Spleen (tissue), 11 donors: ENCODE measurements around the gene CPLANE1. TPM values are rescaled to one million over a fixed set of nuclear protein-coding genes. Genes with fewer than 3 reads are reported as not detected.

ENCODE experiments used
- DNase-seq: peaks from one replicate; pipeline ENCODE4 v3.0.0-alpha.2; 2020
- H3K27ac ChIP-seq, 8 donors: fragments of 200-600 bp; sonication (generic) in 7 of 8; 1 replicate in 4 of 8; 2 replicates in 4 of 8; pipeline versions ENCODE4 v1.5.0 to v1.8.0; 2016 to 2021; ENCODE audit warnings: inconsistent platforms in 4 of 8, mild to moderate bottlenecking in 4 of 8, moderate library complexity in 1 of 8
- H3K27me3 ChIP-seq, 7 donors: fragments of 200-600 bp; sonication (generic) in 6 of 7; replicated peaks in 1 of 7; 1 replicate in 4 of 7; 2 replicates in 3 of 7; pipeline versions ENCODE4 v1.5.0 to v1.8.0; 2016 to 2021; ENCODE audit warnings: inconsistent platforms in 3 of 7, mild to moderate bottlenecking in 1 of 7
- H3K36me3 ChIP-seq, 6 donors: fragments of 200-600 bp; sonication (generic) in 5 of 6; 1 replicate in 4 of 6; 2 replicates in 2 of 6; pipeline versions ENCODE4 v1.5.0 to v1.8.0; 2016 to 2021; ENCODE audit warnings: inconsistent platforms in 2 of 6
- H3K4me1 ChIP-seq, 6 donors: fragments of 200-600 bp; sonication (generic) in 5 of 6; 1 replicate in 3 of 6; 2 replicates in 3 of 6; pipeline versions ENCODE4 v1.5.0 to v1.8.0; 2016 to 2021; ENCODE audit warnings: inconsistent platforms in 3 of 6
- H3K4me3 ChIP-seq, 8 donors: fragments of 200-600 bp; sonication (generic) in 7 of 8; 1 replicate in 4 of 8; 2 replicates in 4 of 8; pipeline versions ENCODE4 v1.5.0 to v1.8.0; 2016 to 2021; ENCODE audit warnings: inconsistent platforms in 4 of 8, mild to moderate bottlenecking in 4 of 8, moderate library complexity in 2 of 8
- H3K9me3 ChIP-seq, 8 donors: fragments of 200-600 bp; sonication (generic) in 7 of 8; 1 replicate in 4 of 8; 2 replicates in 4 of 8; pipeline versions ENCODE4 v1.5.0 to v1.8.0; 2016 to 2021; ENCODE audit warnings: inconsistent platforms in 4 of 8
- POLR2A ChIP-seq, 3 donors: fragments of 450-650 bp; IDR thresholded peaks; one replicate each; pipeline ENCODE4 v1.5.1; 2017; ENCODE audit warnings: antibody characterized with exemption in 3 of 3, mild to moderate bottlenecking in 1 of 3
- POLR2AphosphoS5 ChIP-seq, 3 donors: sonication (generic); formaldehyde crosslinking; IDR thresholded peaks; one replicate each; pipeline ENCODE4 v1.5.1; 2017; ENCODE audit warnings: antibody characterized with exemption in 3 of 3
- WGBS, 5 donors: extraction: QIAGEN DNeasy Blood & Tissue Kit in 3 of 5; methylation state at CpG; one replicate each; pipeline versions ENCODE4 v1.1.5 to v1.1.7; 2013 to 2018; 5-methylcytosine and 5-hydroxymethylcytosine counted together
- intact Hi-C: fragments of 100-400 bp; cut with DNase I; formaldehyde crosslinking; loops from one replicate; pipeline ENCODE4 v1.15.0; 2023; ENCODE audit warnings: low total_unique reads
- polyA plus RNA-seq, 3 donors: library from polyadenylated mRNA; stranded (reverse); fragments of 200-250 nt; gene quantifications; one replicate each; pipeline ENCODE4 v1.2.1, GENCODE V29; 2013
- total RNA-seq, 7 donors: library from RNA; depleted of rRNA in 3 of 7; stranded (reverse); fragments of >200 nt in 3 of 7; fragmentation: NEBNext Ultra II Directional in 4 of 7; extraction: Animal tissue kit (Norgen Biotek cat#: 25700) in 4 of 7; gene quantifications; one replicate each; pipeline versions ENCODE4 v1.1.0 to v1.2.1, GENCODE V29; 2016 to 2021
- TF ChIP-seq, protein P1 (sequence below), 11 experiments: fragments of 200-600 bp in 7 of 11; fragments of 450-650 bp in 4 of 11; sonication (generic) in 4 of 11; IDR thresholded peaks in 8 of 11; conservative IDR thresholded peaks in 3 of 11; 1 replicate in 7 of 11; 2 replicates in 4 of 11; pipeline versions ENCODE4 v1.4.0 to v1.8.0; 2016 to 2021; ENCODE audit warnings: antibody characterized with exemption in 11 of 11, inconsistent platforms in 4 of 11, mild to moderate bottlenecking in 1 of 11
- donor health status: healthy with polysubstance abuse.
- donor health status: DM: no; HTN: no; CAD: no; lungs with moderate emphysema.
- donor health status: DM: no; HTN: no; CAD: no.
- donor health status: Bipolar disorder and iron deficiency.
- donor health status: healthy.
- donor health status: DM: no; HTN: no; CAD: no.
- donor health status: DM: yes; HTN: yes; CAD: no.

Gene CPLANE1
- total and polyA plus RNA-seq, 10 donors, result 1.2 to 31.7 (median 19.1) TPM

GRCh38 chr5:37248421-37248969, 681 bp downstream of the CPLANE1 start:
- intact Hi-C loops, result no loop called here
- H3K4me1 ChIP-seq, result peaks cover 8 to 43% (median 27%) of the 10 kb centered on the region in 6 donors
- peaks cover 0 to 4% (median 0%) of the 10 kb centered on the region in 6 donors for H3K36me3 ChIP-seq
- no peaks in the 10 kb centered on the region for H3K27me3 ChIP-seq
- H3K9me3 ChIP-seq, result peaks cover 0 to under 1% (median 0%) of the 10 kb centered on the region in 8 donors
- 9 to 12% (median 10%) methylated on average over 19 of the region's 19 CpGs for WGBS, 5 donors
- H3K27ac ChIP-seq, result peak overlapping the region; percentile 77 to 93 (median 85)
- peak overlapping the region; percentile 59 to 92 (median 69) for H3K4me3 ChIP-seq
- no peak for TF ChIP-seq POLR2AphosphoS5 (IDR thresholded peaks at IDR 0.05)
- TF ChIP-seq, protein P1, sequence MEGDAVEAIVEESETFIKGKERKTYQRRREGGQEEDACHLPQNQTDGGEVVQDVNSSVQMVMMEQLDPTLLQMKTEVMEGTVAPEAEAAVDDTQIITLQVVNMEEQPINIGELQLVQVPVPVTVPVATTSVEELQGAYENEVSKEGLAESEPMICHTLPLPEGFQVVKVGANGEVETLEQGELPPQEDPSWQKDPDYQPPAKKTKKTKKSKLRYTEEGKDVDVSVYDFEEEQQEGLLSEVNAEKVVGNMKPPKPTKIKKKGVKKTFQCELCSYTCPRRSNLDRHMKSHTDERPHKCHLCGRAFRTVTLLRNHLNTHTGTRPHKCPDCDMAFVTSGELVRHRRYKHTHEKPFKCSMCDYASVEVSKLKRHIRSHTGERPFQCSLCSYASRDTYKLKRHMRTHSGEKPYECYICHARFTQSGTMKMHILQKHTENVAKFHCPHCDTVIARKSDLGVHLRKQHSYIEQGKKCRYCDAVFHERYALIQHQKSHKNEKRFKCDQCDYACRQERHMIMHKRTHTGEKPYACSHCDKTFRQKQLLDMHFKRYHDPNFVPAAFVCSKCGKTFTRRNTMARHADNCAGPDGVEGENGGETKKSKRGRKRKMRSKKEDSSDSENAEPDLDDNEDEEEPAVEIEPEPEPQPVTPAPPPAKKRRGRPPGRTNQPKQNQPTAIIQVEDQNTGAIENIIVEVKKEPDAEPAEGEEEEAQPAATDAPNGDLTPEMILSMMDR (IDR thresholded peaks at IDR 0.05 in 8 of 11, conservative IDR thresholded peaks at IDR 0.05 in 3 of 11), result no peak
- no peak for TF ChIP-seq POLR2A (IDR thresholded peaks at IDR 0.05)
- DNase-seq, result no peak

GRCh38 chr5:37247496-37247895, 1.7 kb downstream of the CPLANE1 start:
- H3K27ac ChIP-seq, result no peak overlapping the region
- peaks cover 8 to 43% (median 27%) of the 10 kb centered on the region in 6 donors for H3K4me1 ChIP-seq
- no peak for TF ChIP-seq POLR2A (IDR thresholded peaks at IDR 0.05)
- TF ChIP-seq, protein P1 (IDR thresholded peaks at IDR 0.05 in 8 of 11, conservative IDR thresholded peaks at IDR 0.05 in 3 of 11), result no peak
- no peak for TF ChIP-seq POLR2AphosphoS5 (IDR thresholded peaks at IDR 0.05)
- intact Hi-C loops, result no loop called here
- no peaks in the 10 kb centered on the region for H3K27me3 ChIP-seq
- DNase-seq, result no peak
- H3K9me3 ChIP-seq, result no peaks in the 10 kb centered on the region
- peaks cover 0 to 8% (median 0%) of the 10 kb centered on the region in 6 donors for H3K36me3 ChIP-seq
- WGBS, 5 donors, result 93 to 96% (median 94%) methylated on average over 4 of the region's 4 CpGs
- peak overlapping the region in 1 of 8 donors; percentile 92 for H3K4me3 ChIP-seq

GRCh38 chr5:37247036-37247435, 2.1 kb downstream of the CPLANE1 start:
- DNase-seq, result no peak
- intact Hi-C loops, result no loop called here
- H3K9me3 ChIP-seq, result no peaks in the 10 kb centered on the region
- no peaks in the 10 kb centered on the region for H3K27me3 ChIP-seq
- peaks cover 0 to 12% (median 0%) of the 10 kb centered on the region in 6 donors for H3K36me3 ChIP-seq
- no peak overlapping the region for H3K27ac ChIP-seq
- TF ChIP-seq POLR2A (IDR thresholded peaks at IDR 0.05) (no peak), POLR2AphosphoS5 (IDR thresholded peaks at IDR 0.05) (no peak)
- TF ChIP-seq, protein P1 (IDR thresholded peaks at IDR 0.05 in 8 of 11, conservative IDR thresholded peaks at IDR 0.05 in 3 of 11), result no peak
- no peak overlapping the region for H3K4me3 ChIP-seq
- WGBS, 5 donors, result 46 to 81% (median 71%) methylated on average over 1 of the region's 1 CpG
- H3K4me1 ChIP-seq, result peaks cover 8 to 43% (median 27%) of the 10 kb centered on the region in 6 donors

DNA sequence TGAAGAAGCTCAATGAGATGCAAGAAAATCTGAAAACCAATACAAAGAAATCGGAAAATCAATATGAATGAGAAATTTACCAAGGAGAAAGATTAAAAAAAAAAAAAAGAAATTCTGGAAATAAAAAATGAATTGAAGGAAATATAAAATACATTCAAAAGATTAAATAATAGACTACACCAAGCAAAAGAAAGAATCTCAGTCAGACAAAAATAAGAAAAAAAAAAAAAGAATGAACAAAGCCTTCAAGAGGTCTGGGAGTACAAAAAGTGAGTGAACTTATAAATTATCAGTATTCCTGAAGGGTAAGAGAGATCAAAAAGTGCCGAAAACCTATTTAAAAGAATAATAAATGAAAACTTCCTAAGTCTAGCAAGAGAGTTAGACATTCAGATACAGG, 14.9 kb downstream of the CPLANE1 start:
- WGBS, 5 donors, result 96 to 100% (median 98%) methylated on average over 2 of the region's 2 CpGs
- Histone ChIP-seq H3K27me3 (no peaks in the 10 kb centered on the region), H3K9me3 (peaks cover 0 to 48% (median 28%) of the 10 kb centered on the region in 8 donors), H3K4me1 (no peaks in the 10 kb centered on the region), H3K36me3 (peaks cover 4 to 99% (median 35%) of the 10 kb centered on the region in 6 donors), H3K27ac (no peak overlapping the region), H3K4me3 (no peak overlapping the region)
- TF ChIP-seq, protein P1 (IDR thresholded peaks at IDR 0.05 in 8 of 11, conservative IDR thresholded peaks at IDR 0.05 in 3 of 11), result no peak
- no peak for DNase-seq
- intact Hi-C loops, result no loop called here
